CD14-positive monocyte (primary cell): ENCODE results near the gene NMB. TPM values are rescaled to one million over a fixed set of nuclear protein-coding genes. Genes with fewer than 3 reads are reported as not detected.
A peak's percentile ranks its signal among the peaks of the same experiment; 100 is the strongest.

Experiments
- DNase-seq, 3 donors: peaks; one replicate each; pipeline ENCODE4 v3.0.0-alpha.2; 2011 to 2022
- H2AFZ ChIP-seq: 2 replicates; pipeline ENCODE4 v1.6.0; 2012; ENCODE audit warnings: mild to moderate bottlenecking, low read depth, low read length, inconsistent platforms; ENCODE audit not compliant: insufficient read depth, poor library complexity, severe bottlenecking
- H3K27ac ChIP-seq, 2 donors: 1 replicate in 1 of 2; 2 replicates in 1 of 2; pipeline ENCODE4 v1.5.1; 2012 to 2013; ENCODE audit warnings: low read length in 2 of 2, control low read depth in 1 of 2, inconsistent platforms in 1 of 2, low read depth in 1 of 2, mild to moderate bottlenecking in 1 of 2
- H3K27me3 ChIP-seq, 2 donors: one replicate each; pipeline versions ENCODE4 v1.6.0 to v1.6.1; 2011 to 2013; ENCODE audit warnings: low read length in 2 of 2; ENCODE audit not compliant: control insufficient read depth in 2 of 2, insufficient read depth in 2 of 2
- H3K36me3 ChIP-seq, 2 donors: replicated peaks in 1 of 2; 1 replicate in 1 of 2; 2 replicates in 1 of 2; pipeline versions ENCODE4 v1.5.1 to v1.6.1; 2012 to 2013; ENCODE audit warnings: low read length in 2 of 2, control low read depth in 1 of 2, inconsistent platforms in 1 of 2, mild to moderate bottlenecking in 1 of 2; ENCODE audit not compliant: insufficient read depth in 2 of 2, control insufficient read depth in 1 of 2
- H3K4me1 ChIP-seq, 2 donors: 1 replicate in 1 of 2; 2 replicates in 1 of 2; pipeline versions ENCODE4 v1.5.1 to v1.6.1; 2012 to 2013; ENCODE audit warnings: low read length in 2 of 2, control low read depth in 1 of 2, inconsistent platforms in 1 of 2, mild to moderate bottlenecking in 1 of 2, moderate library complexity in 1 of 2; ENCODE audit not compliant: insufficient read depth in 2 of 2, control insufficient read depth in 1 of 2
- H3K4me2 ChIP-seq: replicated peaks from 2 replicates; pipeline ENCODE3; 2012; ENCODE audit warnings: low read length, moderate library complexity, mild to moderate bottlenecking; ENCODE audit not compliant: poor library complexity, severe bottlenecking; ENCODE audit errors: extremely low read depth
- H3K4me3 ChIP-seq, 3 experiments: fragments of 200-600 bp in 1 of 3; sonication (generic) in 1 of 3; replicated peaks in 1 of 3; 1 replicate in 2 of 3; 2 replicates in 1 of 3; pipeline ENCODE4 v1.5.1; 2011 to 2013; ENCODE audit warnings: low read length in 3 of 3, mild to moderate bottlenecking in 3 of 3, control low read depth in 2 of 3, low read depth in 2 of 3, inconsistent platforms in 1 of 3, moderate library complexity in 1 of 3
- H3K79me2 ChIP-seq: 2 replicates; pipeline ENCODE4 v1.6.0; 2012; ENCODE audit warnings: mild to moderate bottlenecking, control low read depth, inconsistent platforms, low read length, moderate library complexity; ENCODE audit not compliant: insufficient read depth
- H3K9ac ChIP-seq: 2 replicates; pipeline ENCODE4 v1.6.0; 2017; ENCODE audit warnings: low read length, mild to moderate bottlenecking; ENCODE audit not compliant: insufficient read depth, poor library complexity, severe bottlenecking
- H3K9me3 ChIP-seq, 2 donors: replicated peaks in 1 of 2; 1 replicate in 1 of 2; 2 replicates in 1 of 2; pipeline versions ENCODE4 v1.5.1 to v1.6.1; 2012 to 2013; ENCODE audit warnings: low read length in 2 of 2, control low read depth in 1 of 2; ENCODE audit not compliant: control insufficient read depth in 1 of 2, insufficient read depth in 1 of 2
- H4K20me1 ChIP-seq: 2 replicates; pipeline ENCODE4 v1.6.0; 2012; ENCODE audit warnings: mild to moderate bottlenecking, low read length, control low read depth, moderate library complexity; ENCODE audit not compliant: insufficient read depth
- H3K27ac Mint-ChIP-seq, 7 donors: one replicate each; pipeline ENCODE4 v1.8.0; 2020; ENCODE audit warnings: mild to moderate bottlenecking in 7 of 7, mixed read lengths in 7 of 7, moderate library complexity in 6 of 7, inconsistent platforms in 2 of 7
- H3K27me3 Mint-ChIP-seq, 3 donors: one replicate each; pipeline ENCODE4 v1.8.0; 2021 to 2022; ENCODE audit warnings: low read depth in 3 of 3, mild to moderate bottlenecking in 3 of 3, mixed read lengths in 3 of 3, moderate library complexity in 3 of 3, inconsistent platforms in 1 of 3
- H3K36me3 Mint-ChIP-seq, 2 donors: one replicate each; pipeline ENCODE4 v1.8.0; 2020; ENCODE audit warnings: mixed read lengths in 2 of 2, inconsistent platforms in 1 of 2, mild to moderate bottlenecking in 1 of 2
- H3K4me1 Mint-ChIP-seq: one replicate; pipeline ENCODE4 v1.8.0; 2020; ENCODE audit warnings: mild to moderate bottlenecking, mixed read lengths
- H3K4me3 Mint-ChIP-seq, 2 donors: one replicate each; pipeline ENCODE4 v1.8.0; 2020; ENCODE audit warnings: mild to moderate bottlenecking in 2 of 2, mixed read lengths in 2 of 2, moderate library complexity in 1 of 2
- H3K9me3 Mint-ChIP-seq, 7 donors: one replicate each; pipeline ENCODE4 v1.8.0; 2020 to 2022; ENCODE audit warnings: mixed read lengths in 7 of 7, mild to moderate bottlenecking in 6 of 7, moderate library complexity in 6 of 7, inconsistent platforms in 2 of 7
- CTCF ChIP-seq: fragments of 200-600 bp; IDR thresholded peaks from one replicate; pipeline ENCODE4 v1.8.0; 2022; ENCODE audit warnings: antibody characterized with exemption, mild to moderate bottlenecking
- WGBS: methylation state at CpG from one replicate; pipeline ENCODE4 v1.1.5; 2013; ENCODE audit warnings: missing lambda C conversion rate; ENCODE audit not compliant: insufficient coverage; 5-methylcytosine and 5-hydroxymethylcytosine counted together
- intact Hi-C, 2 donors: fragments of 100-400 bp; cut with micrococcal nuclease; formaldehyde crosslinking; loops; one replicate each; pipeline versions ENCODE4 v1.15.0 to v1.15.1; 2023
- polyA plus RNA-seq, 3 donors: library from polyadenylated mRNA; depleted of rRNA in 1 of 3; unstranded in 2 of 3; stranded (reverse) in 1 of 3; fragments of 300-500 nt in 2 of 3; fragments of >200 nt in 1 of 3; fragmentation: Illumina TruSeq in 2 of 3; gene quantifications; 1 replicate in 2 of 3; 2 replicates in 1 of 3; pipeline ENCODE4 v1.2.3, GENCODE V29; 2012 to 2021

NMB gene
- polyA plus RNA-seq, 3 donors = 0.45 to 0.81 (median 0.56) TPM

- peak in 1 of 3 donors; percentile 32 for DNase-seq
- peaks cover 51 to 86% of the 10 kb centered on the region in 2 donors for H3K36me3 Mint-ChIP-seq
- no peaks in the 10 kb centered on the region for H3K27me3 Mint-ChIP-seq
- Histone ChIP-seq H4K20me1 (peaks cover 62% of the 10 kb centered on the region), H3K4me1 (peaks cover 0 to 7% of the 10 kb centered on the region in 2 donors), H3K4me2 (no peak overlapping the region), H3K9ac (no peak overlapping the region), H3K27me3 (no peaks in the 10 kb centered on the region), H3K9me3 (no peaks in the 10 kb centered on the region), H3K27ac (peak overlapping the region in 1 of 2 donors; percentile 64), H3K4me3 (no peak overlapping the region), H2AFZ (no peak overlapping the region), H3K79me2 (peaks cover 74% of the 10 kb centered on the region), H3K36me3 (peaks cover 47 to 92% of the 10 kb centered on the region in 2 donors)
- peaks cover 14% of the 10 kb centered on the region for H3K4me1 Mint-ChIP-seq
- intact Hi-C loops = no loop called here
- WGBS = 100% methylated on average over 1 of the region's 3 CpGs
- no peaks in the 10 kb centered on the region for H3K9me3 Mint-ChIP-seq
- TF ChIP-seq CTCF = no peak
- peak overlapping the region in 4 of 7 donors; percentile 3 to 83 (median 66) for H3K27ac Mint-ChIP-seq
- H3K4me3 Mint-ChIP-seq = no peak overlapping the region
Observed at GRCh38 chr15:84681831-84682230, 23.8 kb upstream of the NMB start.

DNA sequence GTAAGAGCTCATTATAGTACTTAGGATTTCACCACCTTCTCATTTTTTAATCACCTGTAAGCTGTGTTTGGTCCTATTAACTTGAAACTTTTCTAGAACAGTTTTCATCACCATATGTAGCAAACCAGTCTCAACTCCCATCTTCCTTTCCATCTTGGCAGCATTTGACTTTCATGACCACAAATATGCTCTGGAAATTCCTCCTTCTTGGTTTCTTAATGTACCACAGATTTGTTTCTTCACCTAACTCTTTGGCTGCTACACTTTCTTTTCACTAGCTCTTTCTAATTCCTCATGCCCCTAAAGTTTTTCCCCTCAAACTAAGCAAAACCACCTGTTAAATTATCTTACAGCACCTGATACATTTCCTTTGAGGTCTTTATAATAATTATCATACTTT is 13.2 kb upstream of the NMB start:
- Histone ChIP-seq H3K4me1 (peaks cover 0 to 7% of the 10 kb centered on the region in 2 donors), H3K36me3 (peaks cover 64 to 88% of the 10 kb centered on the region in 2 donors), H3K79me2 (peaks cover 17% of the 10 kb centered on the region), H3K27ac (no peak overlapping the region), H3K4me2 (no peak overlapping the region), H2AFZ (no peak overlapping the region), H3K9me3 (no peaks in the 10 kb centered on the region), H4K20me1 (peaks cover 23% of the 10 kb centered on the region), H3K9ac (no peak overlapping the region), H3K27me3 (no peaks in the 10 kb centered on the region), H3K4me3 (no peak overlapping the region)
- no peak for TF ChIP-seq CTCF
- intact Hi-C loops = no loop called here
- no peak overlapping the region for H3K4me3 Mint-ChIP-seq
- no peak for DNase-seq
- no peaks in the 10 kb centered on the region for H3K9me3 Mint-ChIP-seq
- no peaks in the 10 kb centered on the region for H3K27me3 Mint-ChIP-seq
- peaks cover 6% of the 10 kb centered on the region for H3K4me1 Mint-ChIP-seq
- peaks cover 68 to 96% of the 10 kb centered on the region in 2 donors for H3K36me3 Mint-ChIP-seq
- H3K27ac Mint-ChIP-seq = peak overlapping the region in 3 of 7 donors; percentile 28 to 58 (median 46)
